IMR-90 (cell line): ENCODE measurements around the gene CKAP5.

ENCODE experiments used
- BHLHE40 ChIP-seq: fragments of 150-350 bp; IDR thresholded peaks from 2 replicates; pipeline ENCODE4 v1.6.1; 2016; ENCODE audit warnings: mild to moderate bottlenecking, low read depth, low read length
- CEBPB ChIP-seq: IDR thresholded peaks from 2 replicates; pipeline ENCODE4 v1.6.1; 2012; ENCODE audit warnings: low read depth, low read length, improper control_type of control experiment
- CHD1 ChIP-seq: IDR thresholded peaks from 2 replicates; pipeline ENCODE4 v1.6.1; 2012; ENCODE audit warnings: low read depth, low read length, improper control_type of control experiment
- RAD21 ChIP-seq: IDR thresholded peaks from 2 replicates; pipeline ENCODE4 v1.6.1; 2012; ENCODE audit warnings: low read length, improper control_type of control experiment
- TF ChIP-seq, protein P1 (sequence below): conservative IDR thresholded peaks from 2 replicates; pipeline ENCODE4 v1.5.1; 2012; ENCODE audit warnings: mild to moderate bottlenecking, low read depth, low read length, improper control_type of control experiment

DNA sequence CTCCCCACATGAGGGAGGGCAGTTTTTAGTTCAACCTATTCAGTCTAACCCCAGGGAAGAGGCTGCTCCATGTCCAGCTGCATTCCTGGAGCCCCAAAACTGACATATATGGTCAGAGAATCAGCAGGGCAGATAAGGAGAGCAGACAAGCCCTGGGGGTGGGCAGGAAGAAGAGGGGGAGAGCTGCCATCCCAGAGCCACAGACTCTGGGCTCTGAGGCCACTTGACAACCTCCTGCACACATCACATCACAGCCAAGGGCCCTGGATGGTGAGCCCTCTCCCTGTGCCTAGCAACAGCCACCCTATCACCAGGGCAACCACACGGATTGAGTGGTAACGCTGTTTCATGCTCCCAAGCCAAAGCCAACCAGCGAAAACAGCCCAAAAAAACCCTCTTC, 148.8 kb downstream of the CKAP5 start:
- no peak for TF ChIP-seq BHLHE40
- TF ChIP-seq, protein P1, sequence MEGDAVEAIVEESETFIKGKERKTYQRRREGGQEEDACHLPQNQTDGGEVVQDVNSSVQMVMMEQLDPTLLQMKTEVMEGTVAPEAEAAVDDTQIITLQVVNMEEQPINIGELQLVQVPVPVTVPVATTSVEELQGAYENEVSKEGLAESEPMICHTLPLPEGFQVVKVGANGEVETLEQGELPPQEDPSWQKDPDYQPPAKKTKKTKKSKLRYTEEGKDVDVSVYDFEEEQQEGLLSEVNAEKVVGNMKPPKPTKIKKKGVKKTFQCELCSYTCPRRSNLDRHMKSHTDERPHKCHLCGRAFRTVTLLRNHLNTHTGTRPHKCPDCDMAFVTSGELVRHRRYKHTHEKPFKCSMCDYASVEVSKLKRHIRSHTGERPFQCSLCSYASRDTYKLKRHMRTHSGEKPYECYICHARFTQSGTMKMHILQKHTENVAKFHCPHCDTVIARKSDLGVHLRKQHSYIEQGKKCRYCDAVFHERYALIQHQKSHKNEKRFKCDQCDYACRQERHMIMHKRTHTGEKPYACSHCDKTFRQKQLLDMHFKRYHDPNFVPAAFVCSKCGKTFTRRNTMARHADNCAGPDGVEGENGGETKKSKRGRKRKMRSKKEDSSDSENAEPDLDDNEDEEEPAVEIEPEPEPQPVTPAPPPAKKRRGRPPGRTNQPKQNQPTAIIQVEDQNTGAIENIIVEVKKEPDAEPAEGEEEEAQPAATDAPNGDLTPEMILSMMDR, result no peak
- no peak for TF ChIP-seq CHD1
- no peak for TF ChIP-seq RAD21
- TF ChIP-seq CEBPB, result no peak
